A549 (cell line): ENCODE results near the gene PTGS2. TPM values are rescaled to one million over a fixed set of nuclear protein-coding genes. Genes with fewer than 3 reads are reported as not detected.

ENCODE experiments used
- ATAC-seq, 2 experiments: fragments of 200-7000 bp in 1 of 2; fragments of >200 bp in 1 of 2; cut with Nextera tagmentation in 1 of 2; cut with Tn5 transposase in 1 of 2; 3 replicates each; pipeline versions ENCODE4 v1.8.0 to v1.9.1; 2018 to 2020; ENCODE audit warnings: mild to moderate bottlenecking in 1 of 2, moderate library complexity in 1 of 2
- CTCF ChIA-PET: fragments of 300-600 bp; sonication (Branson Sonifier 250); formaldehyde crosslinking; extraction: SDS; loops from one replicate; lab custom pipeline; 2021; ENCODE audit warnings: antibody characterized with exemption, inconsistent platforms; lab: Yijun Ruan, JAX
- POLR2A ChIA-PET: fragments of 350-600 bp; formaldehyde crosslinking; extraction: SDS; loops from one replicate; lab custom pipeline; 2021; ENCODE audit warnings: antibody characterized with exemption, inconsistent platforms; lab: Yijun Ruan, JAX
- DNase-seq, 2 experiments: peaks; one replicate each; pipeline versions ENCODE4 v3.0.0 to v3.0.0-alpha.2; 2011 to 2016; ENCODE audit warnings: low read depth in 1 of 2, low spot score in 1 of 2
- FAIRE-seq: peaks from 2 replicates; lab custom pipeline; 2011; peaks lifted over from hg19 to GRCh38; lab: Jason Lieb, UNC
- H3K27ac ChIP-seq, 2 experiments: fragments of >200 bp; sonication (Bioruptor Twin); formaldehyde crosslinking; 3 replicates each; pipeline ENCODE4 v1.5.1; 2016 to 2017
- H3K4me1 ChIP-seq: fragments of >200 bp; sonication (Bioruptor Twin); formaldehyde crosslinking; 3 replicates; pipeline ENCODE4 v1.6.1; 2016
- H3K4me2 ChIP-seq: fragments of >200 bp; sonication (Bioruptor Twin); formaldehyde crosslinking; 3 replicates; pipeline ENCODE4 v1.6.1; 2016
- H3K4me3 ChIP-seq: fragments of >200 bp; sonication (Bioruptor Twin); formaldehyde crosslinking; 3 replicates; pipeline ENCODE4 v1.5.1; 2016
- H3K9me3 ChIP-seq: fragments of >200 bp; sonication (Bioruptor Twin); formaldehyde crosslinking; 3 replicates; pipeline ENCODE4 v1.6.1; 2016
- BCL3 ChIP-seq: fragments of >200 bp; sonication (Bioruptor Twin); formaldehyde crosslinking; IDR thresholded peaks from 3 replicates; pipeline ENCODE4 v1.6.1; 2016
- CBX2 ChIP-seq: fragments of 200-600 bp; sonication (generic); IDR thresholded peaks from 2 replicates; pipeline ENCODE4 v1.6.1; 2016; ENCODE audit warnings: low read depth, mild to moderate bottlenecking, borderline replicate concordance
- CEBPB ChIP-seq, 2 experiments: fragments of >200 bp in 1 of 2; sonication (Bioruptor Twin) in 1 of 2; formaldehyde crosslinking in 1 of 2; IDR thresholded peaks; 2 replicates each; pipeline ENCODE4 v1.6.1; 2012 to 2016
- EHF ChIP-seq: fragments of 250-450 bp; sonication (Bioruptor Pico); IDR thresholded peaks from 2 replicates; pipeline ENCODE4 v1.5.0; 2020; ENCODE audit warnings: mild to moderate bottlenecking
- EHMT2 ChIP-seq: fragments of 200-600 bp; sonication (generic); IDR thresholded peaks from 2 replicates; pipeline ENCODE4 v1.6.1; 2016; ENCODE audit warnings: antibody characterized with exemption, low read depth, mild to moderate bottlenecking, moderate library complexity
- EP300 ChIP-seq, 2 experiments: fragments of >200 bp; sonication (Bioruptor Twin); formaldehyde crosslinking; IDR thresholded peaks; 2 replicates in 1 of 2; 3 replicates in 1 of 2; pipeline ENCODE4 v1.6.1; 2016 to 2017
- FOSL2 ChIP-seq, 2 experiments: fragments of 450-650 bp in 1 of 2; fragments of >200 bp in 1 of 2; sonication (Bioruptor Twin) in 1 of 2; formaldehyde crosslinking; IDR thresholded peaks; 2 replicates each; pipeline versions ENCODE4 v1.5.0 to v1.6.1; 2016 to 2020; ENCODE audit warnings: mild to moderate bottlenecking in 1 of 2, moderate library complexity in 1 of 2
- FOXS1 ChIP-seq: fragments of 250-450 bp; sonication (Bioruptor Pico); IDR thresholded peaks from 2 replicates; pipeline ENCODE4 v1.5.0; 2020; ENCODE audit warnings: mild to moderate bottlenecking, moderate library complexity
- GATA3 ChIP-seq: IDR thresholded peaks from 2 replicates; pipeline ENCODE4 v1.6.1; 2012; ENCODE audit warnings: borderline replicate concordance
- HDAC2 ChIP-seq: fragments of 200-600 bp; sonication (generic); IDR thresholded peaks from 2 replicates; pipeline ENCODE4 v1.6.1; 2016
- HES2 ChIP-seq: fragments of >200 bp; sonication (Bioruptor Twin); formaldehyde crosslinking; IDR thresholded peaks from 2 replicates; pipeline ENCODE4 v1.6.1; 2016
- HOXB13 ChIP-seq: fragments of 250-450 bp; sonication (Bioruptor Pico); IDR thresholded peaks from 2 replicates; pipeline ENCODE4 v1.5.0; 2020; ENCODE audit warnings: low read depth, mild to moderate bottlenecking, moderate library complexity
- JUN ChIP-seq, 2 experiments: fragments of >200 bp; sonication (Bioruptor Twin); formaldehyde crosslinking; IDR thresholded peaks; 2 replicates in 1 of 2; 3 replicates in 1 of 2; pipeline ENCODE4 v1.6.1; 2016 to 2017
- KDM1A ChIP-seq: fragments of 200-600 bp; sonication (generic); IDR thresholded peaks from 2 replicates; pipeline ENCODE4 v1.6.1; 2016; ENCODE audit warnings: low read depth, mild to moderate bottlenecking
- MAZ ChIP-seq: fragments of 150-350 bp; IDR thresholded peaks from 2 replicates; pipeline ENCODE4 v1.6.1; 2014; ENCODE audit warnings: antibody characterized with exemption, low read depth, low read length, borderline replicate concordance
- MYC ChIP-seq: IDR thresholded peaks from 2 replicates; pipeline ENCODE4 v1.6.1; 2012; ENCODE audit warnings: mild to moderate bottlenecking, inconsistent platforms, low read length, improper control_type of control experiment, borderline replicate concordance
- NPAS2 ChIP-seq: fragments of 250-450 bp; sonication (Bioruptor Pico); IDR thresholded peaks from 2 replicates; pipeline ENCODE4 v1.8.0; 2022; ENCODE audit warnings: mild to moderate bottlenecking, moderate library complexity, borderline replicate concordance
- NR3C1 ChIP-seq: fragments of >200 bp; sonication (Bioruptor Twin); formaldehyde crosslinking; IDR thresholded peaks from 3 replicates; pipeline ENCODE4 v1.6.1; 2017
- PHF8 ChIP-seq: fragments of 200-600 bp; sonication (generic); IDR thresholded peaks from 2 replicates; pipeline ENCODE4 v1.6.1; 2016; ENCODE audit warnings: low read depth, mild to moderate bottlenecking, antibody characterized with exemption, moderate library complexity, borderline replicate concordance
- POLR2A ChIP-seq: IDR thresholded peaks from 2 replicates; pipeline ENCODE4 v1.6.1; 2012; ENCODE audit warnings: mild to moderate bottlenecking, low read length
- RCOR1 ChIP-seq: fragments of 150-350 bp; IDR thresholded peaks from 2 replicates; pipeline ENCODE4 v1.6.1; 2014; ENCODE audit warnings: antibody characterized with exemption, low read length, low read depth
- REST ChIP-seq: fragments of 200-600 bp; sonication (generic); IDR thresholded peaks from 2 replicates; pipeline ENCODE4 v1.6.1; 2016; ENCODE audit warnings: antibody characterized with exemption, mild to moderate bottlenecking, moderate library complexity
- USF2 ChIP-seq: fragments of 450-650 bp; IDR thresholded peaks from 2 replicates; pipeline ENCODE4 v1.6.1; 2014; ENCODE audit warnings: antibody characterized with exemption
- WGBS: methylation state at CpG from one replicate; pipeline ENCODE4 v1.1.6; 2017; ENCODE audit errors: missing lambda C conversion rate; 5-methylcytosine and 5-hydroxymethylcytosine counted together
- polyA plus RNA-seq, 4 experiments: library from polyadenylated mRNA; depleted of rRNA in 3 of 4; stranded (reverse); fragments of >200 nt; fragmentation: RNase III in 1 of 4; extraction: RNeasy Plus Mini Kit Qiagen cat#74134 plus additional on column Dnase treatment in 1 of 4; gene quantifications; 2 replicates in 3 of 4; 3 replicates in 1 of 4; pipeline ENCODE4 v1.2.3, GENCODE V29; 2011 to 2017

The PTGS2 gene
- polyA plus RNA-seq, 2 of the 4 experiments (the other 2 are of a cell fraction): 12.3 to 127 TPM

- TF ChIP-seq KDM1A (no peak), EP300 (IDR thresholded peaks at IDR 0.05) (no peak), USF2 (no peak), CEBPB (IDR thresholded peaks at IDR 0.05) (no peak), BCL3 (no peak), RCOR1 (no peak), POLR2A (no peak), HOXB13 (no peak), PHF8 (no peak), HDAC2 (no peak)
- ATAC-seq: no peak
- ChIA-PET CTCF (interaction anchor here (0.9 to 3.6 kb wide), 4 partner anchors 15 to 307 kb away, joined by 3 to 15 read pairs (median 4); partner anchors contain the start of genes ODR4 and TPR), POLR2A (interaction anchor here (1.9 kb wide), 1 partner anchor 307 kb away, joined by 9 read pairs; the partner anchor contains the start of genes ODR4 and TPR)
- H3K4me1 ChIP-seq: peaks cover 35% of the 10 kb centered on the region
- peak overlapping the region; percentile 80 for H3K4me2 ChIP-seq
- peak in 1 of 2 experiments; percentile 26 for DNase-seq
- no peak for FAIRE-seq
- H3K27ac ChIP-seq: peak overlapping the region; percentile 93; a peak in 5 of 6 replicates
- H3K4me3 ChIP-seq: peak overlapping the region; percentile 72
- WGBS: 14% methylated on average over 2 of the region's 2 CpGs
- H3K9me3 ChIP-seq: no peaks in the 10 kb centered on the region
These were observed 1.6 kb upstream of the PTGS2 start for GRCh38 chr1:186681801-186682200.

DNA sequence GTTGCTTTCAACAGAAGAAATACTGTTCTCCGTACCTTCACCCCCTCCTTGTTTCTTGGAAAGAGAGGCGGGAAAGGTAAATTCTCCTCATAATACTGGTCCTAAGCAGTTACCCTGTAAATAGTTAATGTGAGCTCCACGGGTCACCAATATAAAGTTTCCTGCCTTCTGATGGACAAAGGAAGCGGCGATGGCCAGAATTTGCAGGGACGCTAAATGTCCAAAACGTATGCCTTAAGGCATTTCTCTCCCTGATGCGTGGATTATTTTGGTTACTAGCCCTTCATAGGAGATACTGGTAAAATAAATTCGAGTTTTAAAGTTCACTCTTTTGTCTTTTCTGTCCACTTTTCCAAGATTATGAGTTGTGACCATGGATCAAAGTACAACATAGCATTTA is 898 bp upstream of the PTGS2 start:
- Histone ChIP-seq H3K4me1 (peaks cover 35% of the 10 kb centered on the region), H3K27ac (peak overlapping the region; percentile 93), H3K4me3 (peak overlapping the region; percentile 72), H3K9me3 (no peaks in the 10 kb centered on the region), H3K4me2 (peak overlapping the region; percentile 80)
- WGBS: under 1% methylated on average over 9 of the region's 9 CpGs
- DNase-seq (peak in 1 of 2 experiments; percentile 23), FAIRE-seq (no peak), ATAC-seq (peak; percentile 8 to 14; a peak in 5 of 6 replicates)
- CTCF ChIA-PET: interaction anchor here (0.6 to 2.9 kb wide), 13 partner anchors 11 to 275 kb away, joined by 3 to 24 read pairs (median 5); no protein-coding TSS in a partner anchor
- POLR2A ChIA-PET: interaction anchor here (1.0 to 1.9 kb wide), 3 partner anchors 35 to 306 kb away, joined by 3 to 7 read pairs (median 7); partner anchors contain the start of gene TPR
- TF ChIP-seq EP300 (IDR thresholded peaks at IDR 0.05): no peak

DNA sequence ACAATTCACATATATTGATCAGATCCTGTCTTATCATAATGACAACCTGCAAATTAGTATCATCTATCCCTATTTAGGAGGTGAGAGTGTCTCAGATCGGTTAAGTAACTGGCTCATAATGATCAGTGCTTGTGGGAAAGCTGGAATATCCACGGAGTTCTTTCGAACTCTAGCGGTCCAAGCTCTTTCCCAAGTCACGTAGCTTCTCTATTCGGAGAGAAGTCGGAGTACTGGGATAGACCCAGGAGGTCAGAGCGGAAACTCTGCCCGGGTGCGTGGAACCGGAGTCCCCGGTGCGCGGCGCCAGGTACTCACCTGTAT is 339 bp downstream of the PTGS2 start:
- peak overlapping the region; percentile 72 for H3K4me3 ChIP-seq
- H3K4me2 ChIP-seq: peak overlapping the region; percentile 77
- no peak for DNase-seq
- TF ChIP-seq PHF8 (peak; percentile 61), NPAS2 (CRISPR knock-in tag) (no peak), EHF (CRISPR knock-in tag) (0 out of 2 replicates have a peak, but pooled peaks have one; percentile 5), NR3C1 (no peak)
- TF ChIP-seq, all 56 proteins: peak for 2
- Histone ChIP-seq H3K27ac (peak overlapping the region; percentile 93), H3K4me1 (peaks cover 35% of the 10 kb centered on the region), H3K9me3 (no peaks in the 10 kb centered on the region)
- peak in 1 of 2 experiments; percentile 68; a peak in 5 of 6 replicates for ATAC-seq
- CTCF ChIA-PET: interaction anchor here (0.7 to 2.9 kb wide), 25 partner anchors 9 to 310 kb away, joined by 3 to 24 read pairs (median 4); partner anchors contain the start of gene TPR
- POLR2A ChIA-PET: interaction anchor here (0.6 to 1.9 kb wide), 7 partner anchors 36 to 305 kb away, joined by 3 to 7 read pairs (median 4); partner anchors contain the start of gene TPR
- 2% methylated on average over 14 of the region's 15 CpGs for WGBS
- FAIRE-seq: no peak

DNA sequence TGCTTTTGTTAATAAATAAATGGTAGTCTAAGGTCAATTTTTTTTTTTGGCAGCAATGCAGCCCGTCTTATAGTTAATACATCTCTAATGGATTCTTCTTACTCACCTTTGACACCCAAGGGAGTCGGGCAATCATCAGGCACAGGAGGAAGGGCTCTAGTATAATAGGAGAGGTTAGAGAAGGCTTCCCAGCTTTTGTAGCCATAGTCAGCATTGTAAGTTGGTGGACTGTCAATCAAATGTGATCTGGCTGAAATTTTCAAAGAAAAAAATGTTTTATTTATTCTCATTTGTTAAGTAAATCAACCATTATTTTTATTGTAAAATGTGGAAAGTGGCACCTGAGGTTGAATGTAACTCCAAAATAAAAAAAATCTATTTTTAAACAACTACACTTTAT is 2.1 kb downstream of the PTGS2 start:
- FAIRE-seq (no peak), DNase-seq (no peak), ATAC-seq (no peak)
- ChIA-PET CTCF (interaction anchor here (1.3 to 1.4 kb wide), 2 partner anchors 16 to 196 kb away, joined by 3 to 5 read pairs; no protein-coding TSS in a partner anchor), POLR2A (no interaction called here)
- peaks cover 28% of the 10 kb centered on the region for H3K4me1 ChIP-seq
- H3K4me2 ChIP-seq: peak overlapping the region; percentile 77
- peak overlapping the region; percentile 72 for H3K4me3 ChIP-seq
- no peak overlapping the region for H3K27ac ChIP-seq
- no peaks in the 10 kb centered on the region for H3K9me3 ChIP-seq
- 49% methylated on average over 2 of the region's 2 CpGs for WGBS
- TF ChIP-seq CBX2 (no peak), FOSL2 (IDR thresholded peaks at IDR 0.05) (no peak), FOSL2 (CRISPR knock-in tag; IDR thresholded peaks at IDR 0.05) (no peak), HOXB13 (no peak), EHMT2 (no peak), GATA3 (no peak), REST (no peak), HES2 (no peak), FOXS1 (CRISPR knock-in tag) (no peak), JUN (IDR thresholded peaks at IDR 0.05) (no peak), MAZ (no peak), EP300 (IDR thresholded peaks at IDR 0.05) (no peak), MYC (no peak)
